HepG2 (cell line): ENCODE measurements around the gene KRTAP12-2.

Source experiments
- CTCF ChIP-seq: sonication (generic); formaldehyde crosslinking; IDR thresholded peaks from 2 replicates; pipeline ENCODE4 v1.5.0; 2020; ENCODE audit warnings: mild to moderate bottlenecking, missing genetic modification reagents, moderate library complexity
- EP300 ChIP-seq, 3 experiments: sonication (generic) in 1 of 3; formaldehyde crosslinking in 1 of 3; IDR thresholded peaks; 2 replicates each; pipeline versions ENCODE4 v1.5.1 to v1.6.1; 2011 to 2020; ENCODE audit warnings: low read depth in 2 of 3, low read length in 2 of 3, borderline replicate concordance in 1 of 3, improper control_type of control experiment in 1 of 3, mild to moderate bottlenecking in 1 of 3, missing genetic modification reagents in 1 of 3, moderate library complexity in 1 of 3
- EZH2 ChIP-seq: conservative IDR thresholded peaks from 2 replicates; pipeline ENCODE4 v1.6.1; 2012; ENCODE audit warnings: mild to moderate bottlenecking, low read depth, low read length, moderate library complexity
- FOXO4 ChIP-seq: sonication (generic); formaldehyde crosslinking; conservative IDR thresholded peaks from 2 replicates; pipeline ENCODE4 v1.8.1; 2023; ENCODE audit warnings: missing genetic modification reagents
- KLF15 ChIP-seq: sonication (generic); formaldehyde crosslinking; IDR thresholded peaks from 2 replicates; pipeline ENCODE4 v1.8.1; 2023; ENCODE audit warnings: borderline replicate concordance, mild to moderate bottlenecking, inconsistent platforms, missing genetic modification reagents, mixed read lengths
- MYC ChIP-seq: sonication (generic); formaldehyde crosslinking; IDR thresholded peaks from 2 replicates; pipeline ENCODE4 v1.9.0; 2021; ENCODE audit warnings: missing genetic modification reagents, borderline replicate concordance
- MYNN ChIP-seq: sonication (generic); formaldehyde crosslinking; IDR thresholded peaks from 2 replicates; pipeline ENCODE4 v1.4.0; 2020; ENCODE audit warnings: mild to moderate bottlenecking, low read depth, missing genetic modification reagents
- PAXIP1 ChIP-seq: sonication (generic); formaldehyde crosslinking; conservative IDR thresholded peaks from 2 replicates; pipeline ENCODE4 v1.4.0; 2020; ENCODE audit warnings: mild to moderate bottlenecking, missing genetic modification reagents, moderate library complexity
- PITX1 ChIP-seq: sonication (generic); formaldehyde crosslinking; IDR thresholded peaks from 2 replicates; pipeline ENCODE4 v1.5.1; 2020; ENCODE audit warnings: mild to moderate bottlenecking, missing genetic modification reagents
- POLR2A ChIP-seq, 2 experiments: IDR thresholded peaks; 2 replicates each; pipeline ENCODE4 v1.6.1; 2011; ENCODE audit warnings: low read depth in 2 of 2, low read length in 2 of 2, mild to moderate bottlenecking in 1 of 2, moderate library complexity in 1 of 2; ENCODE audit not compliant: insufficient read depth in 1 of 2
- ZNF367 ChIP-seq: sonication (generic); formaldehyde crosslinking; IDR thresholded peaks from 2 replicates; pipeline ENCODE4 v1.4.0; 2020; ENCODE audit warnings: missing genetic modification reagents, borderline replicate concordance
- ZNF484 ChIP-seq: sonication (generic); formaldehyde crosslinking; IDR thresholded peaks from 2 replicates; pipeline ENCODE4 v1.5.1; 2020; ENCODE audit warnings: mild to moderate bottlenecking, low read depth, missing genetic modification reagents, borderline replicate concordance
- TF ChIP-seq, protein P1 (sequence below): IDR thresholded peaks from 2 replicates; pipeline ENCODE4 v1.6.1; 2018; ENCODE audit warnings: missing genetic modification reagents, mild to moderate bottlenecking, missing compliant biosample characterization
- TF ChIP-seq, protein P2 (sequence below): IDR thresholded peaks from 2 replicates; pipeline ENCODE4 v1.6.1; 2012; ENCODE audit warnings: low read depth, low read length, improper control_type of control experiment

DNA sequence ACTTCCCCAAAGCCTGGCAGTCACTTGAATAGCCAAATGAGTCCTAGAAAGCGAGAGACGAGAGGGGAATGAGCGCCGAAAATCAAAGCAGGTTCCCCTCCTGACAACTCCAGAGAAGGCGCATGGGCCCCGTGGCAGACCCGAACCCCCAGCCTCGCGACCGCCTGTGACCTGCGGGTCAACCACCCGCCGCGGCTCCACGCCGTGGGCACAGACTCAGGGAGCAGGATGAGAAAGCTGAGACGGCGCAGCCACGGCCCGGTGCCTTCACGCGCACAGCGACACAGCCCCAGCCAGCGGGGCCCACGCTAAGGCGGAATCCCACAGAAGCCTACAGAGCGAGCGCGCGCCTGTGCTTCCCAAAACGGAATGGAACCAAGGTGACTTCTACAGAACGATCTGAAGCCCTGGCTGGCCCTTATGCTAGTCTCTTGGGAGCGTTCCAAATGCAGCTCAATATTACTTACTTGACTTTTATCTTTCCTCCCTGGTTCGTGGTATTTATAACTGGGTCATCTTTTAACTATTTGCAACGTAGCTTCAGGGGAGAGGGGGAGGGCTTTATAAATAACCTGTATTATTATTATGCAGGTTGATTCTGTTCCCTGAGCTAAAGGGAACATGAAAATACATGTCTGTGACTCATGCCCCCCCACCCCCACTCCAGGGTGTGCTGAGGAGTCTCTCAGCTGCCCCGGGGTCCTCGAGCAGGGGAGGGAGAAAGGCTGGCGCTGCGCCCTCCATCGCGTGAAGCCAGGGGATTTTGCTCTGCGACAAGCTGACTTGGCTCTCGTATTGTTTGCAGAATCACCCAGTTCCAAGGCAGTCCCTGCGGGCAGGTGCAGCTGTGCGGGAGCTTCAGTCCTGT lies 42.9 kb upstream of the KRTAP12-2 start:
- TF ChIP-seq KLF15 (CRISPR knock-in tag) (no peak), MYNN (no peak), CTCF (CRISPR knock-in tag) (no peak), ZNF484 (CRISPR knock-in tag) (no peak), EP300 (IDR thresholded peaks at IDR 0.05; ENCODE audit: low read depth in 2 of 2, low read length in 2 of 2) (no peak), EP300 (CRISPR knock-in tag; IDR thresholded peaks at IDR 0.05; ENCODE audit: borderline replicate concordance) (no peak), POLR2A (IDR thresholded peaks at IDR 0.05; ENCODE audit: insufficient read depth in 1 of 2, low read depth in 2 of 2, low read length in 2 of 2) (no peak), MYC (no peak), EZH2 (no peak), FOXO4 (CRISPR knock-in tag) (no peak), PITX1 (CRISPR knock-in tag) (no peak), ZNF367 (no peak), PAXIP1 (CRISPR knock-in tag) (no peak)
- TF ChIP-seq, protein P1, sequence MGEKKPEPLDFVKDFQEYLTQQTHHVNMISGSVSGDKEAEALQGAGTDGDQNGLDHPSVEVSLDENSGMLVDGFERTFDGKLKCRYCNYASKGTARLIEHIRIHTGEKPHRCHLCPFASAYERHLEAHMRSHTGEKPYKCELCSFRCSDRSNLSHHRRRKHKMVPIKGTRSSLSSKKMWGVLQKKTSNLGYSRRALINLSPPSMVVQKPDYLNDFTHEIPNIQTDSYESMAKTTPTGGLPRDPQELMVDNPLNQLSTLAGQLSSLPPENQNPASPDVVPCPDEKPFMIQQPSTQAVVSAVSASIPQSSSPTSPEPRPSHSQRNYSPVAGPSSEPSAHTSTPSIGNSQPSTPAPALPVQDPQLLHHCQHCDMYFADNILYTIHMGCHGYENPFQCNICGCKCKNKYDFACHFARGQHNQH (CRISPR knock-in tag) = no peak
- TF ChIP-seq, protein P2, sequence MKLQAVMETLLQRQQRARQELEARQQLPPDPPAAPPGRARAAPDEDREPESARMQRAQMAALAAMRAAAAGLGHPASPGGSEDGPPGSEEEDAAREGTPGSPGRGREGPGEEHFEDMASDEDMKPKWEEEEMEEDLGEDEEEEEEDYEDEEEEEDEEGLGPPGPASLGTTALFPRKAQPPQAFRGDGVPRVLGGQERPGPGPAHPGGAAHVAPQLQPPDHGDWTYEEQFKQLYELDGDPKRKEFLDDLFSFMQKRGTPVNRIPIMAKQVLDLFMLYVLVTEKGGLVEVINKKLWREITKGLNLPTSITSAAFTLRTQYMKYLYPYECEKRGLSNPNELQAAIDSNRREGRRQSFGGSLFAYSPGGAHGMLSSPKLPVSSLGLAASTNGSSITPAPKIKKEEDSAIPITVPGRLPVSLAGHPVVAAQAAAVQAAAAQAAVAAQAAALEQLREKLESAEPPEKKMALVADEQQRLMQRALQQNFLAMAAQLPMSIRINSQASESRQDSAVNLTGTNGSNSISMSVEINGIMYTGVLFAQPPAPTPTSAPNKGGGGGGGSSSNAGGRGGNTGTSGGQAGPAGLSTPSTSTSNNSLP = no peak
